Right lobe of liver (tissue), 6 donors: ENCODE measurements around the gene CES2. TPM values are rescaled to one million over a fixed set of nuclear protein-coding genes. Genes with fewer than 3 reads are reported as not detected.

Experiments
- ATAC-seq, 4 donors: fragments of 200-7000 bp; cut with Tn5 transposase; one replicate each; pipeline ENCODE4 v1.9.1; 2020; ENCODE audit warnings: mild to moderate bottlenecking in 4 of 4, moderate library complexity in 4 of 4
- DNase-seq, 3 donors: peaks; one replicate each; pipeline ENCODE4 v3.0.0-alpha.2; 2020
- H3K27ac ChIP-seq, 3 donors: fragments of 200-600 bp; one replicate each; pipeline ENCODE4 v1.8.0; 2022
- H3K27me3 ChIP-seq, 2 donors: fragments of 200-600 bp; one replicate each; pipeline ENCODE4 v1.8.0; 2022
- H3K36me3 ChIP-seq, 4 donors: fragments of 200-600 bp; sonication (generic) in 1 of 4; one replicate each; pipeline versions ENCODE4 v1.5.1 to v1.8.0; 2017 to 2022; ENCODE audit warnings: control low read depth in 1 of 4
- H3K4me1 ChIP-seq, 4 donors: fragments of 200-600 bp; sonication (generic) in 1 of 4; one replicate each; pipeline versions ENCODE4 v1.5.1 to v1.8.0; 2017 to 2022; ENCODE audit warnings: control low read depth in 1 of 4
- H3K4me3 ChIP-seq, 3 donors: fragments of 200-600 bp; one replicate each; pipeline ENCODE4 v1.8.0; 2022
- H3K9me3 ChIP-seq, 4 donors: fragments of 200-600 bp; sonication (generic) in 1 of 4; one replicate each; pipeline versions ENCODE4 v1.5.1 to v1.8.0; 2017 to 2022; ENCODE audit warnings: control low read depth in 1 of 4
- CTCF ChIP-seq, 4 donors: fragments of 200-600 bp in 3 of 4; fragments of 450-650 bp in 1 of 4; IDR thresholded peaks; one replicate each; pipeline versions ENCODE4 v1.5.1 to v1.8.0; 2016 to 2022; ENCODE audit warnings: antibody characterized with exemption in 4 of 4, mild to moderate bottlenecking in 2 of 4
- POLR2A ChIP-seq: fragments of 450-650 bp; IDR thresholded peaks from one replicate; pipeline ENCODE4 v1.6.1; 2017; ENCODE audit warnings: antibody characterized with exemption, mild to moderate bottlenecking
- WGBS: methylation state at CpG from one replicate; pipeline ENCODE4 v1.1.6; 2018; ENCODE audit warnings: low coverage, low lambda C conversion rate; ENCODE audit not compliant: insufficient coverage; ENCODE audit errors: missing lambda C conversion rate; 5-methylcytosine and 5-hydroxymethylcytosine counted together
- intact Hi-C, 2 donors: fragments of 100-400 bp; cut with DNase I; formaldehyde crosslinking; loops; one replicate each; pipeline versions ENCODE4 v1.11.2 to v1.14.1; 2022
- total RNA-seq, 6 experiments: library from RNA; depleted of rRNA in 2 of 6; stranded (reverse); fragments of >200 nt in 2 of 6; fragmentation: NEBNext Ultra II Directional in 3 of 6; extraction: Animal tissue kit (Norgen Biotek cat#: 25700) in 3 of 6; gene quantifications; one replicate each; pipeline versions ENCODE4 v1.1.0 to v1.2.4, GENCODE V29; 2016 to 2023
- donor health status: DM: no; HTN: yes; CAD: no.
- donor health status: DM: no; HTN: no; CAD: no.
- donor health status: DM: no; HTN: no; CAD: no.
- donor health status: DM: no; HTN: yes; CAD: no.
- donor health status: DM: no; HTN: yes; CAD: no.

CES2 gene
- total RNA-seq, 6 experiments from 2014 or later = 226 to 357 (median 263) TPM

DNA sequence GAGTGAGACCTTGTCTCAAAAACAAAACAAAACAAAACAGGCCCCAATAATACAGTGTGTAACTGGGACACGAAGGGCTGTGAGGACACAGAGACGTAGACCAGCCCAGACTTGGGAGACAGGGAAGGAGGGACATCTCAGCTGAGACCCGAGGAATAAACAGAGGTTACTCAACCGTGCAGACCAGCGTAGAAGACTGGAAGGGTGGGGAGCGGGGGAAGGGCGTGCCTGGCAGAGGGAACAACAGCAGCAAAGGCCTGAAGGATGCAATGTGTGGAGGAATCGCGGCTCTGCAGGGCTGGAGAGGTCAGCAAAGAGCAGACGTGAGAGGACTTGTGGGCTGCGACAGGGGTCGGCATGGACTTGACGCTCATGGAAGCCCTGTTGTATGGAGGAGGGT lies 41.4 kb downstream of the CES2 start:
- TF ChIP-seq CTCF (IDR thresholded peaks at IDR 0.05) (no peak), POLR2A (no peak)
- no peak overlapping the region for H3K4me3 ChIP-seq
- no peaks in the 10 kb centered on the region for H3K9me3 ChIP-seq
- DNase-seq (no peak), ATAC-seq (peak in 3 of 4 donors; percentile 7 to 29 (median 8))
- intact Hi-C loops = loop anchor here in 1 of 2 donors (10.0 kb wide), 1 partner anchor 178 kb away; the partner anchor contains the start of genes B3GNT9, FBXL8 and TRADD
- no peak overlapping the region for H3K27ac ChIP-seq
- peaks cover 0 to 5% (median 3%) of the 10 kb centered on the region in 4 donors for H3K4me1 ChIP-seq
- 26% methylated on average over 10 of the region's 13 CpGs for WGBS
- H3K27me3 ChIP-seq = no peaks in the 10 kb centered on the region
- H3K36me3 ChIP-seq = peaks cover 0 to 4% (median 0%) of the 10 kb centered on the region in 4 donors

- Histone ChIP-seq H3K27ac (no peak overlapping the region), H3K4me3 (no peak overlapping the region), H3K4me1 (peaks cover 0 to 5% (median 3%) of the 10 kb centered on the region in 4 donors), H3K36me3 (peaks cover 0 to 1% (median 0%) of the 10 kb centered on the region in 4 donors), H3K27me3 (no peaks in the 10 kb centered on the region), H3K9me3 (no peaks in the 10 kb centered on the region)
- TF ChIP-seq CTCF (IDR thresholded peaks at IDR 0.05) = peak; percentile 97 to 99 (median 98)
- no peak for TF ChIP-seq POLR2A
- WGBS = 25% methylated on average over 12 of the region's 15 CpGs
- intact Hi-C loops = loop anchor here in 1 of 2 donors (10.0 kb wide), 1 partner anchor 177 kb away; the partner anchor contains the start of genes B3GNT9, FBXL8 and TRADD
- peak; percentile 98 to 99 (median 98) for ATAC-seq
- DNase-seq = peak; percentile 91 to 94 (median 92)
Observed at GRCh38 chr16:66977341-66978113, 42.2 kb downstream of the CES2 start.

GRCh38 chr16:66979011-66979717 lies 43.8 kb downstream of the CES2 start:
- Histone ChIP-seq H3K27me3 (no peaks in the 10 kb centered on the region), H3K36me3 (no peaks in the 10 kb centered on the region), H3K4me3 (no peak overlapping the region), H3K27ac (no peak overlapping the region), H3K9me3 (no peaks in the 10 kb centered on the region), H3K4me1 (peaks cover 0 to 5% (median 3%) of the 10 kb centered on the region in 4 donors)
- intact Hi-C loops = loop anchor here in 1 of 2 donors (10.0 kb wide), 1 partner anchor 176 kb away; the partner anchor contains the start of genes B3GNT9, FBXL8 and TRADD
- TF ChIP-seq CTCF (IDR thresholded peaks at IDR 0.05) = no peak
- no peak for TF ChIP-seq POLR2A
- DNase-seq = no peak
- peak in 1 of 4 donors; percentile 3 for ATAC-seq
- WGBS = 59% methylated on average over 12 of the region's 16 CpGs

DNA sequence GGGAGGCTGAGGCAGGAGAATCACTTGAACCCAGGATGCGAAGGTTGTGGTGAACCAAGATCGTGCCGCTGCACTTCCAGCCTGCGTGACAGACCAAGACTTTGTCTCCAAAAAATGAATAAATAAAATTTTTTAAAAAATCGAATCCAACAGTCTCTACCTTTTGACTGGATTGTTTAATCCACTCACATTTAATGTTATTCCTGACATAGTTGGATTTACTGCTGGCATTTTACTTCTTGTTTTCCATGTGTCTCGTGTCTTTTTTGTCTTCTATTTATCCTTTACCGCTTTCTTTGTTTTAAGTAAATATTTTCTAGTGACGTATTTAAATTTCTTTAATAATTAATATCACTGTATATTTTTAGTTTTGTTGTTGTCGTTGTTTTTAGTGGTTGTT lies 47.7 kb downstream of the CES2 start:
- H3K36me3 ChIP-seq = no peaks in the 10 kb centered on the region
- TF ChIP-seq POLR2A = no peak
- no peak for TF ChIP-seq CTCF (IDR thresholded peaks at IDR 0.05)
- no peak overlapping the region for H3K27ac ChIP-seq
- H3K27me3 ChIP-seq = no peaks in the 10 kb centered on the region
- DNase-seq (no peak), ATAC-seq (no peak)
- intact Hi-C loops = no loop called here
- peaks cover 0 to 4% (median 1%) of the 10 kb centered on the region in 4 donors for H3K4me1 ChIP-seq
- no peaks in the 10 kb centered on the region for H3K9me3 ChIP-seq
- no peak overlapping the region for H3K4me3 ChIP-seq
- 88% methylated on average over 9 of the region's 9 CpGs for WGBS
